GM19397 (cell line): ENCODE measurements around the gene ZNF860.
"Not testable (repeated sequence)": the region's sequence is repeated elsewhere in the genome, so short reads cannot be mapped to it uniquely, and the experiment has no call there.

Source experiments
- ATAC-seq: cut with Tn5 transposase; IDR thresholded peaks from one replicate; pipeline ENCODE4 v1.9.1; 2021; ENCODE audit warnings: mild to moderate bottlenecking, moderate library complexity; ENCODE audit not compliant: unreplicated experiment

ZNF860 gene

DNA sequence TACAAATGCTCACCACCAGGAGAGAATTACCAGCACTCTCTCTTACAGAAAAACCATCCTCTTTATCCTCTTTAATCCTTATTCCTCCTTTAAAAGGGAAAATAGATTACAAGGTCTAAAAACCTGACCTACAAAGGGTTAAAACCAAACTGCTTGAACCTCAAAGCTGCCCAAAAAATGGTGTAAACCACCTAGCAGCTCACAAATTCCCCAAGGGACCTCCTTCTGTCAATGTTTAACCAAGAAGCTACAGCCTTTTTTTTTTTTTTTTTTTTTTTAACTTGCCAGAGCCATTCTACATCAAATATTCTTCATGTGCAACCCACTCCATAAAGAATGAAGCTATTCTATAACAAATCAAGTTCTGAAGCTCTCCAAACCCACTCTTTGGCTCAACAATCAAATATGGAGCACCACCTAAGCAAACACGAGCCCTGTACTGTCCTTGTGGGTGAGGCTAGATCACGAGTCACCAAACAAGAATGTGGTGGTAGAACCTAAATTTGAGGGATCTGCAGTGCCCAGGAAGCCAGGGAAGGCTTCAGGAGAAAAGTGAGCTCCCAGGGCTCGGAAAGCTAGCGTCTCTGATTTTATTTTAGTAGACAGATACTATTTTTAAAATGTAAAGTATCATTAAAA lies 20.6 kb upstream of the ZNF860 start:
- ATAC-seq: peak; percentile 55

DNA sequence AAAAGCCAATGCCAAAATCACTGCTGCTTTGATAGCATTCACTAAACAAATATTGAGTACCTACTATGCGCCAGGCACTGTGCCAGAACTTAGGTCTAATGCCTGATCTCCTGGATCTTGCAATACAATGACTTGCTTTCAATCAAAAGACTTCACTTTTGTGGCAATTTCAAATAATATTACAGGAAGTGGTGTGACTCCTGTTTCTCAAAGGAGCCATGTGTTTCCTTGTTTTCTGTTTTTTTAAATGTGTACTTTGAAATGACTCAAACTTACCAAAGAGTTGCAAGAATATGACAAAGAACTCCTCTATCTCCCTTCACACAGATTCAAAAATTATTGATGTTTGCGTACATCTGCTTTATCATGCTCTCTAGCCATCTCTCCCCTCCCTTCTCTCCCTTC lies 18.7 kb upstream of the ZNF860 start:
- no peak for ATAC-seq

DNA sequence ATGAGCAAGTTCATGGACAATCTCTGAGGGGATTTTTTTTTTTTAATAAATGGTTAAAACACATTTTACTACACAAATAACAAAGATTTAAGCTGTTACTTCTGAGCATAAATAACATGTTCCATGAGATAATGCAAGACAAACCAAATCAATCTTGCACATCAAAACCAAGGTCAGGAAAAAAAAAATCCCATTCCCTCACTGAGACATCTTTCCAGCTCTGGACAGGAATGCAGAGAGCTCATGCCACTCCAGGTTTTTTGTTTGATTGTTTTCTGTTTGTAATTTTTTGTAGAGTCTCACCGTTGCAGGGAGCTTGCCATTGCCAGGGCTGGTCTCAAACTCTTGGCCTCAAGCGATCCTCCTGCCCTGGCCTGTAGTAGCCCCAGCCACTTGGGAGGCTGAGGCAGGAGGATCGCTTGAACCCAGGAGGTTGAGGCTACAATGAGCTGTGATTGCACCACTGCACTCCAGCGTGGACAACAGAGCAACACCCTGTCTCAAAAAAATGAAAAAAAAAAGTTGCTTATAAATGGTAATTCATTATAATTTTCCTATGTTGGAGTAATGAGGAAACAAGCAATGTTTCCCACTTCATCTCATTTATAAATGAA lies 14.5 kb upstream of the ZNF860 start:
- no peak for ATAC-seq

DNA sequence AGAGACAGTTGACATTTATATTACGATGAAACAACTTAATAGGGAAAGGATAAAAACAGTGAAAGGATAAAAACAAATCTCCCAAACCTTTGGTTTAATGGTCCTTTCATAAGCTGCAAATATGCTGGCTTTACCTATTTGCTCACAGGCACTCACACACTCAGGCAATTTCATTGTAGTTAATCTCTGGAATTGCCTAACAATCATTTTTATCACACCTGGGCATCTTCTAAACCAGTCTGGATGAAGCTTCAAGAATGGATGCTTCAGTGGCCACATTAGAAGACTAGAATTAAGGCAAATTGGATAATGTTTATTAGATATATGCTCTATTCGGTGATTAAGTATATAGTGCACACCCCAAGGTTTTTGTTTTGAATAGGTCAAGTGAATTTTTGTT lies 14.0 kb upstream of the ZNF860 start:
- no peak for ATAC-seq

DNA sequence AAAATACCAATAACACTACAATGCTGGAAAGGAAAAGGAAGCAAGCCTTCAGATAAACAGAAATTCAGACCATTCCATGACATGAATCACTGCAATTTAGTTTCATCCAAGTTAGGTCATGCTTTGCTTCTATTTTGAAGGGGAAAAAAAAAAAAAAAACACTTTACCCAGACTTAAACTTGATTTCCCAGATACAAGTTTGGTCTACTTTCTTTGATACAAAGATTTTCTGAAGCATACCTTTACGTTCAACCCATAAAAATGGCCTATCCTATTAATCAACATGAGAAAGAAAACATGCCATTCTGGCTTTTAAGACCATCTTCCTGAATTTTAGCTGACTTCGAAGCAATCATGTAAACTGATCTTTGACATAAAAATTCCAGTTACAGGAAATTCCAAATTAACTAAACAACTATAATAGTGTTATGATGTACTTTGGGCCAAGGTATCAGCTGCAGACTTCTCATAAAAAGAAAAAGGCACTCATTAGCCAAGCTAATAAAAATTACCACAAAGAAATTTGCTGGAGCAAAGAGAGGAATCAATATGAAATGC lies 13.1 kb upstream of the ZNF860 start:
- ATAC-seq: no peak

DNA sequence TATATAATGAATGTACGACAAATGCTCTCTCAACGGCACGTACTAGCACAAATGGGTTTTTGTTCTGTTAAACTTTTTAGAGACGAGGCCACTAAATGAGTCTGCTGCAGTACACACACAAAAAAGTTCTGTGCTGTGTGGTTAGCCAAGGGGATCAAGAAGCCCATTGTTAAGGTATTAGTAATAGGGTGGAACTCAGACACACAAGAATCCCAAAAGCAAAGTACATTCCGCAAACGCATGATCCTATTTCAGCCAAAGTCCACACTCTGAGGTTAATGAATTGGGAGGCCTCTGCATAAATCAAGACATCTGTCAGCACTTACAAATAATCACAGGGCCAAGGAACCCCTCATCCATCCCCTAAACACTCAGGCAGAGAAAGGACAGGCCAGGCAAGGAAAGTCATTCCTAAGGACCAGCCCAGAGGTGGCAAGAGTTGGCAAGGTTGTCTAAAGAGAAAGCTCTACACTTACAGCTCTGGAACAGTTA lies 12.6 kb upstream of the ZNF860 start:
- no peak for ATAC-seq

DNA sequence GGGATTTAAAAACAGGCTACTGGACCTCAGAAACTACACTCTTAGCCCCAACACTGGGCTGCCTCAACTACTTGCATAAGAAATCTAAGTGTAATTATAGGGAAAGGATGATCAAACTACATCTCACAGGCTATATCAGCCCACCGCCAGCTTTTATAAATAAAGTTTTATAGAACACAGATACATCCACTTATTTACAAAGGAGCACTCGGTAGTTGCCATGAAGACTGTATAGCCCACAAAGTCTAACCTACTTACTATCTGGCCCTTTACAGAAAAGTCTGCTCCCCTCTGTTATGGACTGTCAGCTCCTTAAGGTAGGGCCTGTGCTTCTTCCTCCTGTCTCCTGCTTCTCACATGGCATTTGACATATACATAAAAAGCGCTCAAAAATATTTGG lies 9.9 kb upstream of the ZNF860 start:
- ATAC-seq: no peak

DNA sequence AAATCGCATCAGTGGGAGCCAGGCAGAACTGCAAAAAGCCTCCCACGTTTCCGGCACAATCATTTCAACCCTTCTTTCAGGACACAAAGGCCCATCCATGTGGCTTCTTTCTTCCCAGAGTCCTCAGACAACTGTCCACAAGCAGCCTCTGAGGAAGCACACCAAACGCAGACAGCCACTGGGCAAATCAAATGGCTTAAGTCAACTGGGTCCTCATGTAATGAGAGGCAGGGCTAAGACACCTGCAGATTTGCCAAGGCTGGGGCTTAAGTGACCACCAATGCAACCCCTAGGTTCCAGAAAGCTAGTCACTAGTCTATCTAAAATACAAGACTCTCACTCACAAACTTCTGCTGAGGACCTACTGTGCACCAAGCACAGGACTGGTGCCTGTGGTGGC lies 8.5 kb upstream of the ZNF860 start:
- ATAC-seq: no peak

DNA sequence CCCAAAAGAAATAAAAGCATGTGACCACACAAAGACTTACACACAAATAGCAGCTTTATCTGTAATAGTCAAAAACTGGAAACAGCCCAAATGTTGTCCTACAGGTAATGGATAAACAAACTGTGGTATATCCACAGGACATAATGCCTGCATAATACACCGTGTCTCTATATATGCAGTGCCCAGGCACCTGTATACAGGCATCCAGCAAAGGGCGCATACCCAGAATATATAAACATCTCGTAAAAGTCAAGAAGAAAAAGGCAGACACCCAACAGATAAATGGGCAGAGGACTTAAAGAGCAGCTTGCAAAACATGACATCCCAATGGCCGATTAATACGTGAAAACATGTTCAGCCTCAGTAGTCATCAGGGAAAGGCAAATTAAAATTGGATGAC lies 7.7 kb upstream of the ZNF860 start:
- no peak for ATAC-seq

DNA sequence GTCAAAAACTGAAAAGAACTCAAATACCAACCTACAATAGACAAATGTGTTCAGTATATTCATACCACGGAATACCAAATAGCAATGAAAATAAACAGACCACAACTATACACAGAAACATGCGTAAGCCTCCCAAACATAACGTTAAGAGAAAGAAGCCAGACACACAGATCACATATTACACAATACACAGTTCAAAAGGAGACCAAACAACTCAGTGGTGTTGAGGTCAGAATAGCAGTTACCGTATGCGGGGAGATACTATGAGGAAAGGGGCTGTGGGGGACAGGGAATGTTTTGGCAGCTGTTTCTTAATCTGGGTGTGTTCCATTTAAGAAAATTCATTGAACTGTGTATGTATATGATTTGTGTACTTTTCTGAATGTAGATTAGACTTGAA lies 7.1 kb upstream of the ZNF860 start:
- ATAC-seq: no peak

DNA sequence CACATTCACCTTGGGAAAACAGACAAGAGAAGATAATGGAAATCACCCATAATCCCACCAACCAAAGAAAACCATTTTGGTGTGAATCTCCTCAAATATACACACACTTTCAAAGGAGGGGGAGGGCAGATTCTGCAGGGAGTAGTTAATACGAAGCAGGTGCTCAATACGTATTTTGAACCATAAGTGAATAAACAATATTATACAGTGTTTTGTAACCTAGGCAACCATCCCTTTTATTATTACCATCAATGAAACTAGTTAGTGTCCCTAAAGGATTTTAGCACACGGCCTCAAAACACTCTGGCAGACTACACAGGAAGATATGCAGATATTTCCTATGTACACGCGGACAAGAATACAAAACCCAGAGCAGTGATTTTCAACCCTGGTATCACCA lies 6.6 kb upstream of the ZNF860 start:
- no peak for ATAC-seq

DNA sequence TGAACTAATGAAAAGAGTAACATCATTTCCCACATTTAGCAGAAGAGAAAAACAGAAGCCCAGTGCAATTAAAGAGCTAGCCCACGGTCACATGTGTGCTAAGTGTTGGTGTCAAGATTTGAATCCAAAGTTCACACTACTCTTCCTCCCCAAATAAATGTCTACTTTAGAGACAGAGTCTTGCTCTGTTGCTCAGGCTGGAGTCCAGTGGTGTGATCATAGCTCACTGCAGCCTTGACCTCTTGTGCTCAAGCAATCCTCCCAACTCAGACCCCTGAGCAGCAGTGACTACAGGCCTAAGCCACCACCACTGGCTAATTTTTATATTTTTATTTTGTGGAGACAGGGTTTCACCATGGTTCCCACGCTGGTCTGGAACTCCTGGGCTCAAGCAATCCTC lies 5.2 kb upstream of the ZNF860 start:
- no peak for ATAC-seq

DNA sequence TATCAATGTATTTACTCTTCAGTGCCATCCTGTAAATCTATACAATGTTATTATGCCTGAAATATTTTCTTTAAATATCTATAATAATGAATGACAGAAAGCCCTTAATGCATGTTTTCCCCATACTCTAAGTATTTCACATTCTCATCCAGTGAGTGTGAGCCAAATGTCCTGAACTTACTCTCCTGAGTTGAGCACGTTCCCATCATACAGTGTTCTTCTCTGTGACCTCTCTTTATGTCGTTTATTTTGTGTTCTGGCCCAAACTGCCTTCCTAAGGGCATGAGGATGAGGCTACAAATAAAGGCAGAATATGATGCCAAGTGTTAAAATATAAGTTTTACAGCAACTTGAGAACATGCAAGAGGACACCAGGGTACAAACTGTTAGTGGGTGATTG lies 3.8 kb upstream of the ZNF860 start:
- ATAC-seq: no peak

DNA sequence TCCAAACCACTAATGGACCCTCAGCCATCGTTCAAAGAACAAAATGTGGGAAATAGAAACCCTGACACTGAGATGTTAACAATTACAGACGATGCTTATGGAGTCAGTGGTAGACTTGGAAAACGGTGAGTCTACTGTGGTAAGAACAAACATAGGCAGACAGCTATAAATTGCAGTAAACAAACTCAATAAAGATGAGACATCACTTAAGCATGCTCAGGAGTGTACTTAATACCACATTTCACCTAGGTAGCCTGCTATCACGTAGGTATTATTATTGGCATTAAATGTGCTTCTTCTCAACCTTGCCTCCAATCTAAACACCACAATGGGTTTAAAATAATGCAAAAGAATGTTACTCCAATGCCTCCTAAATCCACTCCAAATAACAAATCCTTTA lies 3.0 kb upstream of the ZNF860 start:
- no peak for ATAC-seq

DNA sequence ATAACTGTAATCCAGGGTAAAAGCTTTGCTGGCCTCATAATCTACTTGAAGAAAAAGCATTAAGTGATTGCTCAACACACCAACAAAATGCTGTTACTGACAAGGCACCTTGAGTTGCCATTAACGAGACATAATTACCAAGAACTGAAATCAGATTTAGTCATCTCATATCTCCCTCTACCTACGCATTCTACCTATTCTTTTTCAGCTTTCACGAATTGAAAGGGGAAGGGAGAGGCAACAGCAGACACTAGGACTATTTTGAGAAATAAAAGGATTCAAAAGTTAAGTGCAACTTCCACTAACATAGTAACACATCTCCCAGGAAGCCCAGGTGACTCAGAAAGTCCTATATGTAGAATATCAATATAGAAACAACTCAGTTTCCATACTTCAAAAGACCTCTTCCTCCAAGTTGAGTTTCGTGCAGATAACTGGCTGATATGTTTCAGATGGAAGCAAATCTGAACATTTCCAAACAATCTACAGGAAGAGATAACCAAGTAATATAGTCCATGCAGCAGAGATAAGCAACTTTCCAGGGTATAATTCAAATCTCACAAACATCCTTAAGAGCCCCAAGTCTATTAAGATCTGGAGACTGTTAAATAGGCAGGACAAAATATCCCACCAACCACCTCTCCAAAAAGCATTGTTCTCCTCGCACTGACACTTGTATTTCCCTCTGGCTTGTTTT lies 2.4 kb upstream of the ZNF860 start:
- no peak for ATAC-seq

DNA sequence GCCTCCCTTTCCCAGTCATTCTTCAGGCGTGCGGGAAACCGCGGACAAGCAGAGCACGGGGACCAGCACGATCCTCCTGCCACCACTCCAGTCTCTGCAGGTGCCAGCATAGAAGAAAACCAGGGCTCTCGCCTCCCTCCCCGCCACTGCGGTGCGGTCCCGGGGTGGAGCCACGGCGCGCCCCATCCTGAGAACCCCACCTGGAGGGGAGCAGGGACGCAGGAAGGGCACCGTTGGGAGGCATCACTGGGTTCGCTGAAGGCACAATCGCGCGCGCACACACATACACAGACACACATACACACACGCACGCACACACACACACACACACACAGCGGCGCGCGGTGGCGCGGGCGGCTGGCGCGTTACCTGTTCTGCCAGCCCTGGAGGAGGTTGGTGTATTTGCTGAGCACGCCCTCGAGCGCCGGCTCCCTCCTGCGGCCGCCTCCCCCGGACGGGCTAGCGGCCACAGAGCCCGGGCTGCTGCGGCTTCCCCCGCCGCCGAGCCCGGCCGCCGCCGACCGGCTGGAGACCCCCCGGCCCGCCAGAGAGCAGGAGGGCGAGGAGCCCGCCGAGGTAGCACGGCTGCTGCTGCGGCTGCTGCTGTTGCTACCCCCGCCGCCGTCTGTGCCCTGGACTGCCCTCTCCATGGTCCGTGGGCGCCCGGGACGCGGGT lies 882 bp upstream of the ZNF860 start:
- ATAC-seq: no peak

DNA sequence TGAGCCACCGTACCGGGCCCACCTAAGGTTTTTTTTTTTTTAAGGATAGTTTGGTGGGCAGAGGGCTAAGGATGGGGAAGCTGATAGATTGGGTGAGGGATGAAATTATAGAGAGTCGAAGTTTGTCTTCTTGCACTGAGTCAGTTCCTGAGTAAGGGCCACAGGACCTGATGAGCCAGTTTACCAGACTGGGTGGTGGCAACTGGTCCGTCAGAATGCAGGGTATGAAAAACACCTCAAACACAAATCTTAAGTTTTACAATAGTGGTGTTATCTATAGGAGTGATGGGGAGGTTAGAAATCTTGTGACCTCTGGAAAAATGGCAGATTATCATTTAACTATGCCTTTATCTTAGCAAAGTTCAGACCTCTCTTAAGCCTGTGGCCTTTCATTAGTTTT lies 2.8 kb downstream of the ZNF860 start:
- no peak for ATAC-seq

DNA sequence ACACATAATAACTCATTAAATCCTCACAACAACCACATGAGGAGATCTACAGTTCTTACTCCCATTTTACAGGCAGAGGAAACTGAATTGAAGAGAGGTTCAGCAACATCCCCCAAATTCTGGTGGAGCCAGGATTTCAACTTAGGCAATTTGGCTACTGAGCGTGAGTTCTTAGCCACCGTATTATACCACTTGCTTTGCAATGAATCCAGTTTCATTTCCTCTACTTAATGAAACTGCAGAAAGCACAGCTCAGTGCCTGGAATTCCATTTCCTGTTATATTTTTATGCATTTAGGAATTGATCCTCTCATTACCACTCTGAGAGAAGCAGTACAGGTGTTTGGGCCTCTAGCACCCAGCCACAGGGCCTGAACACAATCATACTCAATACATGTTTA lies 4.3 kb downstream of the ZNF860 start:
- ATAC-seq: no peak

DNA sequence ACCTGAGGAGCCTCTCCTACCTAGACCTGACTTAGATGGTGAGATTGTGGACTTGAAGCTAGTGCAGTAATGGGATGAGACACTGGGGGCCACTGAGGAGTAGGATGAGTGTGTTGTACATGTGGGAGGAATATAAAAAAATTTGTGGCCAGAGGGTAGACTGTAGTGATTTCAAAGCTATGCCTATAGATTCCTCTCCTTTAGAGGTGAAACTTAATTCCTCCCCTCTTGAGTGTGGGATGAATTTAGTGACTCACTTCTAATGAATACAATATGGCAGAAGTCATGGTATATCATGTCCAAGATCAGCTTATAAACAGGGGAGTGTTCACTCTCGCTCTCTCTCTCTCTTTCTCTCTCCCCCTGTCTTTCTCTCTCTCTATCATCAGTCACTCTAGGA lies 6.7 kb downstream of the ZNF860 start:
- ATAC-seq: no peak

DNA sequence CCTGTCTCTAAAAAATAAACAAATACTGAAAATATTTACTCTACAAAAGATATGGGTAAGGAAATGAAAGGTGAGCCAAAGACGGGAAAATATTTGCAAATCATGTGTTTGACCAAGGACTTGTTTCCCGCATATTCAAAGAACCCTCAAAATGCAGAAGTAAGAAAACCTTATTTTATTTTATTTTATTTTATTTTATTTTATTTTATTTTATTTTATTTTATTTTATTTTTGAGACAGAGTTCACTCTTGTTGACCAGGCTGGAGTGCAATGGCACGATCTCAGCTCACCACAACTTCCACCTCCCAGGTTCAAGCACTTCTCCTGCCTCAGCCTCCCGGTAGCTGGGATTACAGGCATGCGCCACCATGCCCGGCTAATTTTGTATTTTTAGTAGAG lies 11.4 kb downstream of the ZNF860 start:
- ATAC-seq: not testable (repeated sequence)

DNA sequence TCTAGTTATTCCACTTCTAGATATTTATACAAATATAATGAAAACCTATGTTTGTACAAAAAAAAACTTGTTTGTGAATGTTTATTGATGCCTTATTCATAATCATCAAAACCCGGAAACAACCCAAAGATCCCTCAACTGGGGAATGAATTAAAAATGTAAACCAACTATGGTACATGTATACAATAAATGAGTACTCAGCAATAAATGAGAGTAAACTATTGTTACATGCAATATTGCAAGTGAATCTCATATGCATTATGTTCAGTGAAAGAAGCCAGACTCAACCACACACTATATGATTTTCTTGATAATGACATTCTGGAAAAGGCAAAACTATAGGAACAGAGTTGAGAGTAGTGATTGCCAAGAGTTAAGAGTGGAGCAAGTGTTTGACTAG lies 12.3 kb downstream of the ZNF860 start:
- no peak for ATAC-seq

DNA sequence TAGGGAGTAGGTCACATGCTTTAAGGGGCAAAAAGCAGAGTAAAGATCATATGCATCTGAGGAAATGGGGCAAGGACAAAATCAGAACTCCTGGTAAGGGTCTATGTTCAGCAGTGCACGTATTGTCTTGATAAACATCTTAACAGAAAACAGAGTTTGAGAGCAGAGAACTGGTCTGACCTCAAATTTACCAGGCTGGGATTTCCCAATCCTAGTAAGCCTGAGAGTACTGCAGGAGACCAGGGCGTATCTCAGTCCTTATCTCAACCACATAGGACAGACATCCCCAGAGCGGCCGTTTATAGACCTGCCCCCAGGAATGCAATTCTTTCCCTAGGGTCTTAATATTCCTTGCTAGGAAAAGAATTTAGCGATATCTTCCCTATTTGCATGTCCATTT lies 13.5 kb downstream of the ZNF860 start:
- ATAC-seq: not testable (repeated sequence)
